ENCODE results near the gene SULT4A1.

The SULT4A1 gene

GRCh38 chr22:43889201-43889859 is 27.0 kb upstream of the SULT4A1 start:
- no peak for DNase-seq (ENCODE audit: low read depth, low spot score)
- Histone ChIP-seq H3K9ac (ENCODE audit: insufficient read length) (no peak overlapping the region), H3K9me3 (ENCODE audit: low read depth, low read length) (no peaks in the 10 kb centered on the region), H3K36me3 (ENCODE audit: insufficient read depth, low read length) (no peaks in the 10 kb centered on the region), H3K27ac (no peak overlapping the region), H3K4me3 (no peak overlapping the region)
- TF ChIP-seq POLR2AphosphoS5 (IDR thresholded peaks at IDR 0.05; ENCODE audit: borderline replicate concordance, low read depth, low read length): no peak
- no peak for TF ChIP-seq EZH2 (IDR thresholded peaks at IDR 0.05)
- TF ChIP-seq FOXP2 (optimal IDR thresholded peaks at IDR 0.05; ENCODE audit: control extremely low read depth, extremely low read length, insufficient read depth): no peak

- TF ChIP-seq FOXP2 (optimal IDR thresholded peaks at IDR 0.05; ENCODE audit: control extremely low read depth, extremely low read length, insufficient read depth): no peak
- H3K27ac ChIP-seq: no peak overlapping the region
Measured at GRCh38 chr22:43888740-43889139, 26.4 kb upstream of the SULT4A1 start.

GRCh38 chr22:43887391-43887790 is 25.1 kb upstream of the SULT4A1 start:
- Histone ChIP-seq H3K4me3 (no peak overlapping the region), H3K9ac (ENCODE audit: insufficient read length) (no peak overlapping the region), H3K9me3 (ENCODE audit: low read depth, low read length) (no peaks in the 10 kb centered on the region), H3K27ac (no peak overlapping the region), H3K36me3 (ENCODE audit: insufficient read depth, low read length) (no peaks in the 10 kb centered on the region)
- DNase-seq (ENCODE audit: low read depth, low spot score): no peak
- no peak for TF ChIP-seq FOXP2 (optimal IDR thresholded peaks at IDR 0.05; ENCODE audit: control extremely low read depth, extremely low read length, insufficient read depth)
- TF ChIP-seq POLR2AphosphoS5 (IDR thresholded peaks at IDR 0.05; ENCODE audit: borderline replicate concordance, low read depth, low read length): no peak
- no peak for TF ChIP-seq EZH2 (IDR thresholded peaks at IDR 0.05)

More at GRCh38 chr22:43888740-43889139, 26.4 kb upstream of the SULT4A1 start:
- Histone ChIP-seq H3K9me3 (ENCODE audit: low read depth, low read length) (no peaks in the 10 kb centered on the region), H3K36me3 (ENCODE audit: insufficient read depth, low read length) (no peaks in the 10 kb centered on the region), H3K9ac (ENCODE audit: insufficient read length) (no peak overlapping the region), H3K4me3 (no peak overlapping the region)
- DNase-seq (ENCODE audit: low read depth, low spot score): no peak

GRCh38 chr22:43886231-43886630 is 23.9 kb upstream of the SULT4A1 start:
- TF ChIP-seq POLR2AphosphoS5 (IDR thresholded peaks at IDR 0.05; ENCODE audit: borderline replicate concordance, low read depth, low read length) (no peak), EZH2 (IDR thresholded peaks at IDR 0.05) (no peak), FOXP2 (optimal IDR thresholded peaks at IDR 0.05; ENCODE audit: control extremely low read depth, extremely low read length, insufficient read depth) (no peak)
- Histone ChIP-seq H3K4me3 (no peak overlapping the region), H3K27ac (no peak overlapping the region), H3K9me3 (ENCODE audit: low read depth, low read length) (no peaks in the 10 kb centered on the region), H3K36me3 (ENCODE audit: insufficient read depth, low read length) (no peaks in the 10 kb centered on the region), H3K9ac (ENCODE audit: insufficient read length) (no peak overlapping the region)
- DNase-seq (ENCODE audit: low read depth, low spot score): no peak

- no peak for DNase-seq (ENCODE audit: low read depth, low spot score)
- TF ChIP-seq FOXP2 (optimal IDR thresholded peaks at IDR 0.05; ENCODE audit: control extremely low read depth, extremely low read length, insufficient read depth) (no peak), POLR2AphosphoS5 (IDR thresholded peaks at IDR 0.05; ENCODE audit: borderline replicate concordance, low read depth, low read length) (no peak), EZH2 (IDR thresholded peaks at IDR 0.05) (no peak)
- Histone ChIP-seq H3K9me3 (ENCODE audit: low read depth, low read length) (no peaks in the 10 kb centered on the region), H3K36me3 (ENCODE audit: insufficient read depth, low read length) (no peaks in the 10 kb centered on the region), H3K9ac (ENCODE audit: insufficient read length) (no peak overlapping the region), H3K27ac (no peak overlapping the region), H3K4me3 (no peak overlapping the region)
Measured at GRCh38 chr22:43885786-43886185, 23.5 kb upstream of the SULT4A1 start.

- Histone ChIP-seq H3K9ac (ENCODE audit: insufficient read length) (no peak overlapping the region), H3K4me3 (no peak overlapping the region), H3K9me3 (ENCODE audit: low read depth, low read length) (no peaks in the 10 kb centered on the region), H3K27ac (no peak overlapping the region), H3K36me3 (ENCODE audit: insufficient read depth, low read length) (no peaks in the 10 kb centered on the region)
- no peak for DNase-seq (ENCODE audit: low read depth, low spot score)
- no peak for TF ChIP-seq FOXP2 (optimal IDR thresholded peaks at IDR 0.05; ENCODE audit: control extremely low read depth, extremely low read length, insufficient read depth)
- no peak for TF ChIP-seq POLR2AphosphoS5 (IDR thresholded peaks at IDR 0.05; ENCODE audit: borderline replicate concordance, low read depth, low read length)
- no peak for TF ChIP-seq EZH2 (IDR thresholded peaks at IDR 0.05)
Measured at GRCh38 chr22:43885319-43885671, 23.0 kb upstream of the SULT4A1 start.

- no peak overlapping the region for H3K27ac ChIP-seq
- no peak for DNase-seq (ENCODE audit: low read depth, low spot score)
- TF ChIP-seq POLR2AphosphoS5 (IDR thresholded peaks at IDR 0.05; ENCODE audit: borderline replicate concordance, low read depth, low read length): no peak
- no peak for TF ChIP-seq FOXP2 (optimal IDR thresholded peaks at IDR 0.05; ENCODE audit: control extremely low read depth, extremely low read length, insufficient read depth)
- no peak for TF ChIP-seq EZH2 (IDR thresholded peaks at IDR 0.05)
- H3K36me3 ChIP-seq (ENCODE audit: insufficient read depth, low read length): no peaks in the 10 kb centered on the region
- H3K9me3 ChIP-seq (ENCODE audit: low read depth, low read length): no peaks in the 10 kb centered on the region
- no peak overlapping the region for H3K4me3 ChIP-seq
- H3K9ac ChIP-seq (ENCODE audit: insufficient read length): no peak overlapping the region
Measured at GRCh38 chr22:43884600-43885318, 22.4 kb upstream of the SULT4A1 start.

GRCh38 chr22:43883719-43884415 is 21.6 kb upstream of the SULT4A1 start:
- no peaks in the 10 kb centered on the region for H3K9me3 ChIP-seq (ENCODE audit: low read depth, low read length)
- DNase-seq (ENCODE audit: low read depth, low spot score): no peak
- H3K4me3 ChIP-seq: no peak overlapping the region
- no peak overlapping the region for H3K9ac ChIP-seq (ENCODE audit: insufficient read length)
- TF ChIP-seq EZH2 (IDR thresholded peaks at IDR 0.05): no peak
- TF ChIP-seq POLR2AphosphoS5 (IDR thresholded peaks at IDR 0.05; ENCODE audit: borderline replicate concordance, low read depth, low read length): no peak
- TF ChIP-seq FOXP2 (optimal IDR thresholded peaks at IDR 0.05; ENCODE audit: control extremely low read depth, extremely low read length, insufficient read depth): no peak
- H3K27ac ChIP-seq: no peak overlapping the region
- no peaks in the 10 kb centered on the region for H3K36me3 ChIP-seq (ENCODE audit: insufficient read depth, low read length)

Measured in SK-N-MC (cell line).